Skin epidermis (tissue), 12 donors: ENCODE measurements around the gene SULT2B1.
A peak's percentile ranks its signal among the peaks of the same experiment; 100 is the strongest.
"Not testable (repeated sequence)": the region's sequence is repeated elsewhere in the genome, so short reads cannot be mapped to it uniquely, and the experiment has no call there.

ENCODE experiments used
- H3K27ac ChIP-seq, 21 experiments: fragments of 200-600 bp; sonication (generic) in 11 of 21; one replicate each; pipeline ENCODE4 v1.5.0; 2020; ENCODE audit warnings: mild to moderate bottlenecking in 3 of 21, inconsistent platforms in 2 of 21, moderate library complexity in 2 of 21
- H3K4me3 ChIP-seq, 7 experiments: fragments of 200-600 bp; sonication (generic) in 2 of 7; one replicate each; pipeline ENCODE4 v1.5.0; 2020; ENCODE audit warnings: inconsistent platforms in 2 of 7, mild to moderate bottlenecking in 2 of 7, moderate library complexity in 1 of 7

The SULT2B1 gene

GRCh38 chr19:48554385-48555091 is 2.6 kb downstream of the SULT2B1 start:
- peak overlapping the region in 7 of 21 experiments; percentile 6 to 91 (median 37) for H3K27ac ChIP-seq
- peak overlapping the region in 1 of 7 experiments; percentile 25 for H3K4me3 ChIP-seq

- Histone ChIP-seq H3K4me3 (no peak overlapping the region), H3K27ac (peak overlapping the region in 1 of 21 experiments; percentile 63)
Measured at GRCh38 chr19:48556163-48556562, 4.2 kb downstream of the SULT2B1 start.

GRCh38 chr19:48556825-48557224 is 4.9 kb downstream of the SULT2B1 start:
- Histone ChIP-seq H3K4me3 (no peak overlapping the region), H3K27ac (peak overlapping the region in 1 of 21 experiments; percentile 11)

GRCh38 chr19:48558018-48558684 is 6.2 kb downstream of the SULT2B1 start:
- Histone ChIP-seq H3K4me3 (peak overlapping the region in 1 of 7 experiments; percentile 17), H3K27ac (peak overlapping the region in 7 of 21 experiments; percentile 7 to 65 (median 27))

- Histone ChIP-seq H3K4me3 (no peak overlapping the region), H3K27ac (peak overlapping the region in 1 of 21 experiments; percentile 31)
Measured at GRCh38 chr19:48560095-48560530, 8.1 kb downstream of the SULT2B1 start.

- Histone ChIP-seq H3K4me3 (no peak overlapping the region), H3K27ac (no peak overlapping the region)
Measured at GRCh38 chr19:48561412-48561811, 9.4 kb downstream of the SULT2B1 start.

- Histone ChIP-seq H3K27ac (no peak overlapping the region), H3K4me3 (no peak overlapping the region)
Measured at GRCh38 chr19:48565090-48565489, 13.1 kb downstream of the SULT2B1 start.

- Histone ChIP-seq H3K27ac (peak overlapping the region in 9 of 21 experiments; percentile 7 to 64 (median 42)), H3K4me3 (no peak overlapping the region)
Measured at GRCh38 chr19:48568345-48568886, 16.4 kb downstream of the SULT2B1 start.

GRCh38 chr19:48569814-48570213 is 17.8 kb downstream of the SULT2B1 start:
- Histone ChIP-seq H3K27ac (no peak overlapping the region), H3K4me3 (no peak overlapping the region)

- Histone ChIP-seq H3K4me3 (no peak overlapping the region), H3K27ac (no peak overlapping the region)
Measured at GRCh38 chr19:48571378-48572162, 19.6 kb downstream of the SULT2B1 start.

GRCh38 chr19:48573163-48573505 is 21.2 kb downstream of the SULT2B1 start:
- no peak overlapping the region for H3K4me3 ChIP-seq
- H3K27ac ChIP-seq: no peak overlapping the region

GRCh38 chr19:48575931-48576622 is 24.1 kb downstream of the SULT2B1 start:
- Histone ChIP-seq H3K27ac (no peak overlapping the region), H3K4me3 (no peak overlapping the region)

- not testable (repeated sequence) for H3K27ac ChIP-seq, H3K4me3 ChIP-seq
Measured at GRCh38 chr19:48577908-48578307, 25.9 kb downstream of the SULT2B1 start.

GRCh38 chr19:48578891-48579290 is 26.9 kb downstream of the SULT2B1 start:
- no peak overlapping the region for H3K27ac ChIP-seq
- no peak overlapping the region for H3K4me3 ChIP-seq

GRCh38 chr19:48582168-48582567 is 30.2 kb downstream of the SULT2B1 start:
- Histone ChIP-seq H3K4me3 (no peak overlapping the region), H3K27ac (no peak overlapping the region)

- Histone ChIP-seq H3K27ac (no peak overlapping the region), H3K4me3 (no peak overlapping the region)
Measured at GRCh38 chr19:48587387-48587786, 35.4 kb downstream of the SULT2B1 start.

GRCh38 chr19:48588670-48589401 is 36.9 kb downstream of the SULT2B1 start:
- H3K27ac ChIP-seq: peak overlapping the region in 5 of 21 experiments; percentile 12 to 44 (median 26)

GRCh38 chr19:48591021-48591420 is 39.0 kb downstream of the SULT2B1 start:
- H3K27ac ChIP-seq: no peak overlapping the region
- no peak overlapping the region for H3K4me3 ChIP-seq

More at GRCh38 chr19:48588670-48589401, 36.9 kb downstream of the SULT2B1 start:
- peak overlapping the region in 4 of 7 experiments; percentile 13 to 36 (median 23) for H3K4me3 ChIP-seq

GRCh38 chr19:48595171-48595570 is 43.2 kb downstream of the SULT2B1 start:
- no peak overlapping the region for H3K4me3 ChIP-seq
- H3K27ac ChIP-seq: no peak overlapping the region
